Gastroesophageal sphincter (tissue), 3 donors: Measurements from ENCODE around the gene BLOC1S6.

Experiments used
- CTCF ChIP-seq, 4 experiments: fragments of 200-600 bp in 2 of 4; fragments of 450-650 bp in 2 of 4; sonication (generic) in 1 of 4; IDR thresholded peaks; one replicate each; pipeline ENCODE4 v1.5.1; 2017 to 2019; ENCODE audit warnings: antibody characterized with exemption in 4 of 4, mild to moderate bottlenecking in 2 of 4, moderate library complexity in 2 of 4
- EP300 ChIP-seq: sonication (generic); formaldehyde crosslinking; IDR thresholded peaks from one replicate; pipeline ENCODE4 v1.6.1; 2017; ENCODE audit warnings: antibody characterized with exemption, mild to moderate bottlenecking
- POLR2A ChIP-seq, 2 donors: fragments of 450-650 bp; IDR thresholded peaks; one replicate each; pipeline ENCODE4 v1.6.1; 2017; ENCODE audit warnings: antibody characterized with exemption in 2 of 2, mild to moderate bottlenecking in 2 of 2, moderate library complexity in 1 of 2
- POLR2AphosphoS5 ChIP-seq: sonication (generic); formaldehyde crosslinking; IDR thresholded peaks from one replicate; pipeline ENCODE4 v1.6.1; 2017; ENCODE audit warnings: antibody characterized with exemption

DNA sequence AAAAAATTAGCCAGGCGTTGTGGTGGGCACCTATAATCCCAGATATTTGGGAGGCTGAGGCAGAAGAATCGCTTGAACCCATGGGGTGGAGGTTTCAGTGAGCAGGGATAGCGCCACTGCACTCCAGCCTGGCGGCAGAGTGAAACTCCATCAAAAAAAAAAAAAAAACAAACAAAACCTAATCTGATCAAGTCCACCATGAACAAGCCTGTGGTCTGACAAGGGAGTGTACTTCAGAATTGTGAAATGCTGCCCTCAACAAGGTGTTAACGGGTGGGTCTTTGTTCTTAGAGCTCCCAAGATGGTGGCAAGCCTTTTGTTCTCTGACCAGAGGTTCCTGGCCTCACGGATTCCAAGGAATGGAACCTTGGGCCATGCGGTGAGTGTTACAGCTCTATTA is 40.4 kb upstream of the BLOC1S6 start:
- no peak for TF ChIP-seq POLR2AphosphoS5
- no peak for TF ChIP-seq CTCF (IDR thresholded peaks at IDR 0.05)
- TF ChIP-seq EP300: no peak
- TF ChIP-seq POLR2A (IDR thresholded peaks at IDR 0.05): no peak
